SK-N-MC (cell line): Measurements from ENCODE around the gene MACROD2.
A peak's percentile ranks its signal among the peaks of the same experiment; 100 is the strongest.
"Not testable (repeated sequence)": the region's sequence is repeated elsewhere in the genome, so short reads cannot be mapped to it uniquely, and the experiment has no call there.

Source experiments
- DNase-seq: peaks from one replicate; pipeline ENCODE4 v3.0.0-alpha.2; 2011; ENCODE audit warnings: low read depth, low spot score
- H3K27ac ChIP-seq: fragments of 200-600 bp; sonication (generic); 2 replicates; pipeline ENCODE4 v1.5.1; 2016; ENCODE audit warnings: mixed run types
- H3K36me3 ChIP-seq: fragments of 200-600 bp; sonication (generic); 2 replicates; pipeline ENCODE4 v1.6.1; 2017; ENCODE audit warnings: antibody characterized with exemption, low read length, mixed read lengths; ENCODE audit not compliant: insufficient read depth
- H3K4me3 ChIP-seq: fragments of 200-600 bp; sonication (generic); 2 replicates; pipeline ENCODE4 v1.5.1; 2016
- H3K9ac ChIP-seq: fragments of 200-600 bp; sonication (generic); 2 replicates; pipeline ENCODE4 v1.8.0; 2017; ENCODE audit warnings: mixed run types, mixed read lengths; ENCODE audit not compliant: insufficient read length
- H3K9me3 ChIP-seq: fragments of 200-600 bp; sonication (generic); 2 replicates; pipeline ENCODE4 v1.6.1; 2017; ENCODE audit warnings: low read depth, mild to moderate bottlenecking, antibody characterized with exemption, low read length, moderate library complexity, mixed read lengths
- EZH2 ChIP-seq: fragments of 200-600 bp; sonication (generic); IDR thresholded peaks from one replicate; pipeline ENCODE4 v1.6.1; 2017; ENCODE audit warnings: antibody characterized with exemption
- FOXP2 ChIP-seq: optimal IDR thresholded peaks from 2 replicates; pipeline ENCODE3; 2011; ENCODE audit warnings: mild to moderate bottlenecking, moderate library complexity; ENCODE audit not compliant: insufficient read depth; ENCODE audit errors: extremely low read length, control extremely low read depth
- POLR2AphosphoS5 ChIP-seq: IDR thresholded peaks from 2 replicates; pipeline ENCODE4 v1.6.1; 2012; ENCODE audit warnings: mild to moderate bottlenecking, low read depth, low read length, borderline replicate concordance

MACROD2 gene

DNA sequence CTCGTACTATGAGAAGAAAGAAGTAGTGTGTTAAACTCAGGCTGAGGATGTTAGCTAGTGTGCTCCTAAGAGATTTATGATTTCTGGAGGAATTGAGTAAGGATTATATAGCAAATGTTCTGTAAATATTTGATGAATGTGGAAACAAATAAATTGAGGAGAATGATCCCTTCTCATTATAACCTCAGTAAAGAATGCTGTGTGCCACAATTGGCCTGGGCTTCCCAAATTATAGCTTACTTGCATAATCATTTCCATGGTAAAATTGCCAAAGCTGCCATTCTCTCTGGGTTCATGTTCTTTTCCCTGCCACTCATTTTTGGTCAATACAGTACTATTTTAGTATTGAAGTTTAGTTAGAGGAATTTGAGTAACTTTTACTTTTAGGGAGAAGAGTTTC lies 213.6 kb downstream of the MACROD2 start:
- no peak overlapping the region for H3K4me3 ChIP-seq
- no peaks in the 10 kb centered on the region for H3K36me3 ChIP-seq
- no peak overlapping the region for H3K9ac ChIP-seq
- no peaks in the 10 kb centered on the region for H3K9me3 ChIP-seq
- TF ChIP-seq EZH2 (no peak), POLR2AphosphoS5 (no peak), FOXP2 (no peak)
- no peak for DNase-seq
- H3K27ac ChIP-seq: no peak overlapping the region

DNA sequence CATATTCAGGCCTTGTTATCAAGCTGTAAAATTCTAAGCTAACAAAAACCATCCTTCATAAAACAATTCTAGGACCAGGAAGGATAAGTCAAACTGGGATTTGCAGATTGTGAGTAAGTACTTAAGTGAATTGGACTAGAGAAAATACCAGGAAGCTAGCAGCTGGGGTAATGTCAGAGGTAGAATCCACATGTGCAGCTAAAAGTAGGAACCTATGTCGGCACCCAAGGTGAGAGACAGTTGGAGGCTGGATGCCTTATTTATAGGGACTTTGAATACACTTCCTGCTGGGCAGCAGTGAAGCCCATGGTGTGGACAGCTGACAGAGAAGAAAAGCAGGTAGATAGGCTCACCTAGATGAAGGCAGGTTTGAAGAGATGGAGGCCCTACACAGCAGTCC lies 214.8 kb downstream of the MACROD2 start:
- H3K27ac ChIP-seq: no peak overlapping the region
- TF ChIP-seq FOXP2: no peak
- no peak for TF ChIP-seq EZH2
- TF ChIP-seq POLR2AphosphoS5: no peak
- H3K36me3 ChIP-seq: no peaks in the 10 kb centered on the region

DNA sequence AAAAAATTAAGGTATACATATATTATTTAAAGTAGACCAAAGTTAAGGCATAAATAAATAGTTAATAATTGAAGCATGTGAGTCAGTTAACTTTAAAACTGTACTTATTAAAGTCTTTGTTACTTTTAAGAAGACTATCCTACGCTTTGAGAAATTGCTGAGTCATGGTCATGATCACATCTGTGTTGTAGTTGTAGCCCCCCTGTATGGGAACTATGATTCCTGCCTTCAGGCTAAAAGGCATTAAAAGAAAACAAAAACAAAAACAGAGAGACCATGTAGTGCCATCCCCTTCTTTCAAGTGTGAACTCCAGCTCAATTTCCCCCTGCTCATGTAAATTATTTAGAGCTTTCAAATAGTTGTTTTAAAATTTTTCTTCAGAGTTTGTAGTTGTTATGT lies 218.7 kb downstream of the MACROD2 start:
- peak overlapping the region; percentile 60 for H3K27ac ChIP-seq
- no peak overlapping the region for H3K4me3 ChIP-seq
- H3K9ac ChIP-seq: no peak overlapping the region
- no peaks in the 10 kb centered on the region for H3K9me3 ChIP-seq
- no peaks in the 10 kb centered on the region for H3K36me3 ChIP-seq
- no peak for DNase-seq
- TF ChIP-seq EZH2 (no peak), POLR2AphosphoS5 (no peak), FOXP2 (no peak)

More for the DNA sequence above, 214.8 kb downstream of the MACROD2 start:
- no peak for DNase-seq
- Histone ChIP-seq H3K4me3 (no peak overlapping the region), H3K9me3 (no peaks in the 10 kb centered on the region), H3K9ac (no peak overlapping the region)

DNA sequence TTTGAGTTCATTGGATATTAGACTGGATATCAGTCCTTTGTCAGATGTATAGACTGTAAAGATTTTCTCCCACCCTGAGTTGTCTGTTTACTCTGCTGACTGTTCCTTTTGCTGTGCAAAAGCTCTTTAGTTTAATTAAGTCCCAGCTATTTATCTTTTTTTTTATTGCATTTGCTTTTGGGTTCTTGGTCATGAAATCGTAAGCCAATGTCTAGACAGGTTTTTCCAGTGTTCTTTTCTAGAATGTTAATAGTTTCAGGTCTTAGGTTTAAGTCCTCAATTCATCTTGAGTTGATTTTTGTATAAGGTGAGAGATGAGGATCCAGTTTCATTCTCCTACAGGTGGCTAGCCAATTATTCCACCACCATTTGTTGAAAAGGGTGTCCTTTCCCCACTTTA lies 220.6 kb downstream of the MACROD2 start:
- H3K36me3 ChIP-seq, H3K27ac ChIP-seq, H3K9me3 ChIP-seq, DNase-seq, H3K9ac ChIP-seq, H3K4me3 ChIP-seq: not testable (repeated sequence)

DNA sequence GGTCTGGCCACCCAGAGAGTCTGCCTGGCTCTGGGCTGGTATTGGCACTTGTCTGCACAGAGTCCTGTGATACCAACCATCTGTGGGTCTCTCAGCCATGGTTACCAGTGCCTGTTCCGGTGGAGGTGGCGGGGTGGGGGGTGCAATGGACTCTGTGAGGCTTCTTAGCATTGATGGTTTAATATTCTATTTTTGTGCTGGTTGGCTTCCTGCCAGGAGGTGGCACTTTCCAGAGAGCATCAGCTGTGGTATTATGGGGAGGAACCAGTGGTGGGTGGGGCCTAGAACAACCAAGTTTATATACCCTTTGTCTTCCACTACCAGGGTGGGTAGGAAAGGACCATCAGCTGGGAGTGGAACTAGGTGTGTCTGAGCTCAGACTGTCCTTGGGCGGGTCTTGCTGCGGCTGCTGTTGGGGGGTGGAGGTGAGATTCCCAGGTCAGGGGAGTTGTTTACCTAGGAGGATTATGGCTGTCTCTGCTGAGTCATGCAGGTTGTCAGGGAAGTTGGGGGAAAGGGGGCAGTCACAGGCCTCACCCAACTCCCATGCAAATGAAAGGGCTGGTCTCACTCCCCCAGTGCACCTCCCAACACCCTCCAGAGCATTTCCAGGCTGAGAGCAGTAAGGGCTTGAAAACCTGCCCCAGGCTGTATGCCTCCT lies 224.6 kb downstream of the MACROD2 start:
- Histone ChIP-seq H3K36me3 (no peaks in the 10 kb centered on the region), H3K9ac (no peak overlapping the region), H3K9me3 (no peaks in the 10 kb centered on the region), H3K27ac (no peak overlapping the region), H3K4me3 (no peak overlapping the region)
- no peak for DNase-seq
- no peak for TF ChIP-seq POLR2AphosphoS5
- TF ChIP-seq EZH2: no peak
- TF ChIP-seq FOXP2: no peak

DNA sequence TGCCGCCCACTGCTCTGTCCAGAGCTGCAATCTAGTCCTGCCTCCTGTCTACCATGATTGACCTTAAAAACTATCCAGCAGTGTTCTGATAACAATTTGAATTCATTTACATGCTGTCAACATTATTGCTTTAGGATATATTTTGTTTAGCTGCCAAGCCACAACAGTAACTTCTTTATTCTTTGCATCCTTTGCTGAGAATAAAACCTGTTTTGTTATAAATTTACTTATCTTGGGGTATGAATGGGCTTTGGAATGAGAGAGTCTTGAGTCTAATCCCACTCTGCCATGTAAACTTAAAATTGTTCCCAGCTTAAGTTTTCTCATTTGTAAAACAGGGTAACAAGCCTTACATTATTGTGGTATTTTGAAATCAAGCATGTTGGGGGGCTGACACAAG lies 225.7 kb downstream of the MACROD2 start:
- no peak for DNase-seq
- TF ChIP-seq POLR2AphosphoS5 (no peak), FOXP2 (no peak), EZH2 (no peak)
- Histone ChIP-seq H3K27ac (no peak overlapping the region), H3K9me3 (no peaks in the 10 kb centered on the region), H3K36me3 (no peaks in the 10 kb centered on the region), H3K9ac (no peak overlapping the region), H3K4me3 (no peak overlapping the region)

DNA sequence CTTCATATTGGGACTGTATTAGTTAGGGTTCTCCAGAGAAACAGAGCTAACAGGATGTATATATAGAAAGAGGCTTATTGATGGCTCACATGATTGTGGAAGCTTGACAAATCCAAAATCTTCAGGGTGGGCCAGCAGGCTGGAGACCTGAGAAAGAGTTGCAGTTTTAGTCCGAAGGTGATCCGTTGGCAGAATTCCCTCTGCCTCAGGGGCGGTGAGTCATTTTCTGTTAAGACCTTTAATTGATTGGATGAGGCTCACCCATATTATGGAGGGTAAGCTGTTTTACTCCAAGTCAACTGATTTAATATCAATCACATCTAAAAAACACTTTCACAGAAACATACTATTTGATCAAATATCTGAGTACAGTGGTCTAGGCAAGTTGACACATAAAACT lies 228.5 kb downstream of the MACROD2 start:
- DNase-seq: no peak
- TF ChIP-seq EZH2: no peak
- no peak for TF ChIP-seq FOXP2
- TF ChIP-seq POLR2AphosphoS5: no peak
- H3K4me3 ChIP-seq: no peak overlapping the region
- H3K9me3 ChIP-seq: no peaks in the 10 kb centered on the region
- H3K36me3 ChIP-seq: no peaks in the 10 kb centered on the region
- H3K9ac ChIP-seq: no peak overlapping the region
- no peak overlapping the region for H3K27ac ChIP-seq

DNA sequence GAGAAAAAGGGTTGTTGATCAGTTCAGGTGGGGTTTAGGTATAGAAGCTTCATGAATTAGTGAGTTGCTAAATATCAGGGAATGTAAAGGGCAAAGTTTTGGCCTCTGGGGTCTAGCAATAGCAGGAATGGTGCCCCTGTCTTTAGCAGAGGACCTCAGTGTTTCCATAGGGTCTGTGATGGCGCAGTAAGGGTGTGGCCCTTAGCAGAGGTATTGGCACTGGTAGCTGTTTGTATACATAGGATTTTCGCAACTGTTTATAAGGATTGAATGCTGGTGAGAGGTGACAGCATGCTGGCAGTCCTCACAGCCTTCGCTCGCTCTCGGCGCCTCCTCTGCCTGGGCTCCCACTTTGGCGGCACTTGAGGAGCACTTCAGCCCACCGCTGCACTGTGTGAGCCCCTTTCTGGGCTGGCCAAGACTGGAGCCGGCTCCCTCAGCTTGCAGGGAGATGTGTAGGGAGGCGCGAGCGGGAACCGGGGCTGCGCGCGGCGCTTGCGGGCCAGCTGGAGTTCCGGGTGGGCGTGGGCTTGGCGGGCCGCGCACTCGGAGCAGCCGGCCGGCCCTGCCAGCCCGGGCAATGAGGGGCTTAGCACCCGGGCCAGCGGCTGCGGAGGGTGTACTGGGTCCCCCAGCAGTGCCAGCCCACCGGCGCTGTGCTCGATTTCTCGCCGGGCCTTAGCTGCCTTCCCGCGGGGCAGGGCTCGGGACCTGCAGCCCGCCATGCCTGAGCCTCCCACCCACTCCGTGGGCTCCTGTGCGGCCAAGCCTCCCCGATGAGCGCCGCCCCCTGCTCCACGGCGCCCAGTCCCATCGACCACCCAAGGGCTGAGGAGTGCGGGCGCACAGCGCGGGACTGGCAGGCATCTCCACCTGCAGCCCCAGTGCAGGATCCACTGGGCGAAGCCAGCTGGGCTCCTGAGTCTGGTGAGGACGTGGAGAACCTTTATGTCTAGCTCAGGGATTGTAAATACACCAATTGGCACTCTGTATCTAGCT lies 231.0 kb downstream of the MACROD2 start:
- not testable (repeated sequence) for H3K36me3 ChIP-seq, H3K27ac ChIP-seq, DNase-seq, H3K9me3 ChIP-seq, H3K4me3 ChIP-seq, H3K9ac ChIP-seq

DNA sequence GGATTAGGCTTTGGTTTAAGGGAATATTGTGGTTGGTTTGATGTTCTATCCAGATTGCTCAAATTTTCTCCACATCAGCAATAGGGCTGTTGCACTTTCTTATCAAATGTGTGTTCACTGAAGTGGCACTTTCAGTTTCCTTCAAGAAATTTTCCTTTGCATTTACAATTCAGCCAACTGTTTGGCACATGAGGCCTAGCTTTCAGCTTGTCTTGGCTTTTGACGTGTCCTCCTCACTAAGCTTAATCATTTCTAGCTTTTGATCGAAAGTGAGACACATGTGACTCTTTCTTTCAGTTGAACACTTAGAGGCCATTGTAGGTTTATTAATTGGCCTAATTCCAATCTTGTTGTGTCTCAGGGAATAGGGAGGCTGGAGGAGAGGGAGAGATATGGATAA lies 237.3 kb downstream of the MACROD2 start:
- Histone ChIP-seq H3K36me3 (no peaks in the 10 kb centered on the region), H3K4me3 (no peak overlapping the region), H3K9ac (no peak overlapping the region), H3K9me3 (no peaks in the 10 kb centered on the region), H3K27ac (no peak overlapping the region)
- TF ChIP-seq POLR2AphosphoS5 (no peak), FOXP2 (no peak), EZH2 (no peak)
- DNase-seq: no peak
